HEK293T (cell line): ENCODE measurements around the gene PCDH9.

Experiments used
- ARNT ChIP-seq: fragments of 450-650 bp; IDR thresholded peaks from 2 replicates; pipeline ENCODE4 v1.6.1; 2017; ENCODE audit warnings: mild to moderate bottlenecking
- BHLHE40 ChIP-seq: fragments of 450-650 bp; IDR thresholded peaks from 2 replicates; pipeline ENCODE4 v1.6.1; 2016; ENCODE audit warnings: mild to moderate bottlenecking, moderate library complexity, borderline replicate concordance
- ELF4 ChIP-seq: fragments of 450-650 bp; IDR thresholded peaks from 2 replicates; pipeline ENCODE4 v1.6.1; 2017; ENCODE audit warnings: antibody characterized with exemption
- FOXK2 ChIP-seq: fragments of 450-650 bp; IDR thresholded peaks from 2 replicates; pipeline ENCODE4 v1.6.1; 2016; ENCODE audit warnings: mild to moderate bottlenecking
- FOXM1 ChIP-seq: fragments of 450-650 bp; IDR thresholded peaks from 2 replicates; pipeline ENCODE4 v1.6.1; 2017; ENCODE audit warnings: mild to moderate bottlenecking, borderline replicate concordance
- L3MBTL2 ChIP-seq: fragments of 450-650 bp; conservative IDR thresholded peaks from 2 replicates; pipeline ENCODE4 v1.6.1; 2016; ENCODE audit warnings: mild to moderate bottlenecking
- LEF1 ChIP-seq: fragments of 450-650 bp; IDR thresholded peaks from 2 replicates; pipeline ENCODE4 v1.6.1; 2017; ENCODE audit warnings: mild to moderate bottlenecking, borderline replicate concordance
- NFRKB ChIP-seq: fragments of 450-650 bp; IDR thresholded peaks from 2 replicates; pipeline ENCODE4 v1.6.1; 2016; ENCODE audit warnings: mild to moderate bottlenecking, moderate library complexity
- PKNOX1 ChIP-seq: fragments of 450-650 bp; IDR thresholded peaks from 2 replicates; pipeline ENCODE4 v1.6.1; 2016
- SP1 ChIP-seq: fragments of 450-650 bp; IDR thresholded peaks from 2 replicates; pipeline ENCODE4 v1.6.1; 2017
- SUZ12 ChIP-seq: fragments of 450-650 bp; IDR thresholded peaks from 2 replicates; pipeline ENCODE4 v1.6.1; 2016; ENCODE audit warnings: mild to moderate bottlenecking
- TARDBP ChIP-seq: fragments of 450-650 bp; IDR thresholded peaks from 2 replicates; pipeline ENCODE4 v1.6.1; 2016
- ZNF384 ChIP-seq: fragments of 450-650 bp; IDR thresholded peaks from 2 replicates; pipeline ENCODE4 v1.6.1; 2016

- TF ChIP-seq LEF1 (no peak), FOXK2 (no peak), ARNT (no peak), SUZ12 (no peak), FOXM1 (no peak), BHLHE40 (no peak), SP1 (no peak), ZNF384 (no peak), PKNOX1 (no peak), L3MBTL2 (no peak), NFRKB (no peak), TARDBP (no peak), ELF4 (no peak)
These were observed 554.5 kb downstream of the PCDH9 start for GRCh38 chr13:66675620-66676019.
